ENCODE data around the gene INSYN2A. TPM values are rescaled to one million over a fixed set of nuclear protein-coding genes. Genes with fewer than 3 reads are reported as not detected.

INSYN2A gene
- polyA plus RNA-seq, 1 donor from 2014 or later, result 4.2 TPM

GRCh38 chr10:127194111-127194510, 2.3 kb downstream of the INSYN2A start:
- TF ChIP-seq POLR2AphosphoS5 (IDR thresholded peaks at IDR 0.05) (no peak), TAF1 (IDR thresholded peaks at IDR 0.05; ENCODE audit: low read depth) (no peak), RAD21 (conservative IDR thresholded peaks at IDR 0.05) (peak; percentile 27)
- TF ChIP-seq, protein P1, sequence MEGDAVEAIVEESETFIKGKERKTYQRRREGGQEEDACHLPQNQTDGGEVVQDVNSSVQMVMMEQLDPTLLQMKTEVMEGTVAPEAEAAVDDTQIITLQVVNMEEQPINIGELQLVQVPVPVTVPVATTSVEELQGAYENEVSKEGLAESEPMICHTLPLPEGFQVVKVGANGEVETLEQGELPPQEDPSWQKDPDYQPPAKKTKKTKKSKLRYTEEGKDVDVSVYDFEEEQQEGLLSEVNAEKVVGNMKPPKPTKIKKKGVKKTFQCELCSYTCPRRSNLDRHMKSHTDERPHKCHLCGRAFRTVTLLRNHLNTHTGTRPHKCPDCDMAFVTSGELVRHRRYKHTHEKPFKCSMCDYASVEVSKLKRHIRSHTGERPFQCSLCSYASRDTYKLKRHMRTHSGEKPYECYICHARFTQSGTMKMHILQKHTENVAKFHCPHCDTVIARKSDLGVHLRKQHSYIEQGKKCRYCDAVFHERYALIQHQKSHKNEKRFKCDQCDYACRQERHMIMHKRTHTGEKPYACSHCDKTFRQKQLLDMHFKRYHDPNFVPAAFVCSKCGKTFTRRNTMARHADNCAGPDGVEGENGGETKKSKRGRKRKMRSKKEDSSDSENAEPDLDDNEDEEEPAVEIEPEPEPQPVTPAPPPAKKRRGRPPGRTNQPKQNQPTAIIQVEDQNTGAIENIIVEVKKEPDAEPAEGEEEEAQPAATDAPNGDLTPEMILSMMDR (IDR thresholded peaks at IDR 0.05; ENCODE audit: poor library complexity, severe bottlenecking), result peak; percentile 35
- no peak overlapping the region for H2AFZ ChIP-seq (ENCODE audit: low read depth, low read length)
- no peaks in the 10 kb centered on the region for H3K9me3 ChIP-seq (ENCODE audit: low read length)
- no peaks in the 10 kb centered on the region for H3K9me2 ChIP-seq (ENCODE audit: insufficient read depth, low read length)
- peak overlapping the region; percentile 86 for H3K4me3 ChIP-seq (ENCODE audit: low read length)
- no peaks in the 10 kb centered on the region for H3K36me3 ChIP-seq (ENCODE audit: insufficient read depth, low read length)
- no peak overlapping the region for H3K4me2 ChIP-seq (ENCODE audit: low read length)
- H3K79me2 ChIP-seq (replicated peaks; ENCODE audit: insufficient read depth, low read length), result no peaks in the 10 kb centered on the region
- no peak overlapping the region for H3K9ac ChIP-seq (ENCODE audit: low read length)
- no peaks in the 10 kb centered on the region for H4K20me1 ChIP-seq (ENCODE audit: insufficient read depth)
- H3K27ac ChIP-seq (ENCODE audit: low read length), result no peak overlapping the region
- H3F3A ChIP-seq (ENCODE audit: insufficient read depth, low read length, poor library complexity, severe bottlenecking), result no peaks in the 10 kb centered on the region
- peaks cover 44% of the 10 kb centered on the region for H3K27me3 ChIP-seq (ENCODE audit: insufficient read depth, low read depth, low read length)

GRCh38 chr10:127193125-127193524, 3.3 kb downstream of the INSYN2A start:
- Histone ChIP-seq H3K79me2 (replicated peaks; ENCODE audit: insufficient read depth, low read length) (no peaks in the 10 kb centered on the region), H3K4me3 (ENCODE audit: low read length) (no peak overlapping the region), H4K20me1 (ENCODE audit: insufficient read depth) (no peaks in the 10 kb centered on the region), H3K9me2 (ENCODE audit: insufficient read depth, low read length) (no peaks in the 10 kb centered on the region), H2AFZ (ENCODE audit: low read depth, low read length) (no peak overlapping the region), H3F3A (ENCODE audit: insufficient read depth, low read length, poor library complexity, severe bottlenecking) (no peaks in the 10 kb centered on the region), H3K27ac (ENCODE audit: low read length) (no peak overlapping the region), H3K36me3 (ENCODE audit: insufficient read depth, low read length) (no peaks in the 10 kb centered on the region), H3K9me3 (ENCODE audit: low read length) (no peaks in the 10 kb centered on the region), H3K27me3 (ENCODE audit: insufficient read depth, low read depth, low read length) (peaks cover 38% of the 10 kb centered on the region), H3K4me2 (ENCODE audit: low read length) (no peak overlapping the region), H3K9ac (ENCODE audit: low read length) (no peak overlapping the region)
- TF ChIP-seq EP300 (conservative IDR thresholded peaks at IDR 0.05; ENCODE audit: poor library complexity, severe bottlenecking) (no peak), POLR2AphosphoS5 (IDR thresholded peaks at IDR 0.05) (no peak)

GRCh38 chr10:127190427-127190826, 6.0 kb downstream of the INSYN2A start:
- Histone ChIP-seq H3K9me2 (ENCODE audit: insufficient read depth, low read length) (no peaks in the 10 kb centered on the region), H4K20me1 (ENCODE audit: insufficient read depth) (no peaks in the 10 kb centered on the region), H3K36me3 (ENCODE audit: insufficient read depth, low read length) (no peaks in the 10 kb centered on the region), H3K27me3 (ENCODE audit: insufficient read depth, low read depth, low read length) (peaks cover 26% of the 10 kb centered on the region), H2AFZ (ENCODE audit: low read depth, low read length) (no peak overlapping the region), H3K79me2 (replicated peaks; ENCODE audit: insufficient read depth, low read length) (no peaks in the 10 kb centered on the region), H3K4me2 (ENCODE audit: low read length) (no peak overlapping the region), H3K9ac (ENCODE audit: low read length) (no peak overlapping the region), H3K27ac (ENCODE audit: low read length) (no peak overlapping the region), H3K4me3 (ENCODE audit: low read length) (no peak overlapping the region), H3F3A (ENCODE audit: insufficient read depth, low read length, poor library complexity, severe bottlenecking) (no peaks in the 10 kb centered on the region), H3K9me3 (ENCODE audit: low read length) (no peaks in the 10 kb centered on the region)
- TF ChIP-seq, protein P1 (IDR thresholded peaks at IDR 0.05; ENCODE audit: poor library complexity, severe bottlenecking), result no peak
- TF ChIP-seq REST (IDR thresholded peaks at IDR 0.05; ENCODE audit: borderline replicate concordance), result no peak

Data from neural cell (in vitro differentiated cells).